BLaER1 (cell line): ENCODE results near the gene GPR108.

Experiments used
- H3K27ac ChIP-seq: shearing (Covaris generic); formaldehyde crosslinking; 2 replicates; pipeline ENCODE4 v1.8.1; 2022
- H3K27me3 ChIP-seq: shearing (Covaris generic); formaldehyde crosslinking; 2 replicates; pipeline ENCODE4 v1.8.1; 2022
- H3K36me3 ChIP-seq: shearing (Covaris generic); formaldehyde crosslinking; 2 replicates; pipeline ENCODE4 v1.8.1; 2022
- H3K4me1 ChIP-seq: shearing (Covaris generic); formaldehyde crosslinking; 2 replicates; pipeline ENCODE4 v1.8.1; 2022
- H3K4me2 ChIP-seq: shearing (Covaris generic); formaldehyde crosslinking; 2 replicates; pipeline ENCODE4 v1.8.1; 2022
- H3K4me3 ChIP-seq: shearing (Covaris generic); formaldehyde crosslinking; 2 replicates; pipeline ENCODE4 v1.8.1; 2022
- H3K9ac ChIP-seq: shearing (Covaris generic); formaldehyde crosslinking; 2 replicates; pipeline ENCODE4 v1.8.1; 2022
- H3K9me3 ChIP-seq: shearing (Covaris generic); formaldehyde crosslinking; 2 replicates; pipeline ENCODE4 v1.8.1; 2022
- H4K20me1 ChIP-seq: shearing (Covaris generic); formaldehyde crosslinking; 2 replicates; pipeline ENCODE4 v1.8.1; 2022
- Cebpa-rat ChIP-seq: shearing (Covaris generic); IDR thresholded peaks from 2 replicates; pipeline ENCODE4 v1.8.1; 2022

GPR108 gene

GRCh38 chr19:6721138-6721474 lies 16.3 kb downstream of the GPR108 start:
- Histone ChIP-seq H3K9me3 (no peaks in the 10 kb centered on the region), H3K36me3 (no peaks in the 10 kb centered on the region), H3K4me3 (no peak overlapping the region), H3K4me2 (peak overlapping the region; percentile 74), H3K27me3 (no peaks in the 10 kb centered on the region), H3K9ac (no peak overlapping the region), H3K27ac (no peak overlapping the region), H4K20me1 (no peaks in the 10 kb centered on the region), H3K4me1 (peaks cover 56% of the 10 kb centered on the region)
- TF ChIP-seq Cebpa-rat, result no peak

DNA sequence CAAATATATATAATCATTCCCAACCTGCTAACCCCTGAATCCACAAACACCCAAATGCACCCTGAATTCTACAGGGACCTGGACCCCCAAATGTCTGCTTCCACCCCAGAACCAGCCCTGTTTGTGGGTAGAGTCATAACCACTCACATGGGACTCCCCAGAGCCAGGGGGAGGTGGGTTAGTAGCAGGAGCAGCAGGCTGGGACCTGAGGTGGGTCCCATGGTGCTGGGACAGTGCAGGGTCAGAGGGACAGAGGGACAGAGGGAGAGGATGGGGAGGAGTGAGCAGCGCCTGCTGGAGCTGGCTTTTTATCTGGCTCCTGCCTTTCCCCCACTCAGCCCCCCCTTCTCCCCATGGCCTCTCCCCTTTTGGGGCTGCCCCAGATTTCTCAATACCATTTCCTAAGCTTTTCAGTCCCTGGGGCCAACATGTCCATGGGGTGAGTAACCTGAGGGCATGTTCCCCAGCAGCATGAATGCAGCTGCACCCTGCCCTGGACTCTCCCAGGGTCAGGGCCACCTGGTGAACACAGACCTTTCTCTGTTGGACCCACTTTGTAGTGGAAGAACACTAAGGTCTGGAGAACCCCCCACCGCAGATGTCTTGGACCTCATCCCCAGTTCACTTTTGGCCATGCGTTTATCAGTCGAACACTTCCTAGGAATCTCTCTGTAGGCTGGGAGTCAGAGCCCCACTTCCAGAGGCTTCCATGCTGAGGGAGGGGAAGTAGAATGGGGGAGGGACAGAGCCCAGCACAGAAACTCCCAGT lies 16.8 kb downstream of the GPR108 start, which contains the start of gene C3:
Gene C3, minus strand, starts transcription at position 282 of the 769 bp plus-strand sequence. Its CDS starts 61 bp downstream, at position 221.
- peak within 1 kb of the TSS; percentile 74 for H3K4me2 ChIP-seq
- H3K9me3 ChIP-seq, result no peaks in the 10 kb centered on the region
- H3K4me3 ChIP-seq, result no peak within 1 kb of the TSS
- TF ChIP-seq Cebpa-rat, result no peak
- no peaks in the 10 kb centered on the region for H3K27me3 ChIP-seq
- no peaks in the 10 kb centered on the region for H4K20me1 ChIP-seq
- peaks cover 56% of the 10 kb centered on the region for H3K4me1 ChIP-seq
- H3K36me3 ChIP-seq, result no peaks in the 10 kb centered on the region
- H3K9ac ChIP-seq, result no peak within 1 kb of the TSS
- no peak within 1 kb of the TSS for H3K27ac ChIP-seq

GRCh38 chr19:6719992-6720368 lies 17.4 kb downstream of the GPR108 start:
- Histone ChIP-seq H3K36me3 (no peaks in the 10 kb centered on the region), H3K4me2 (0 out of 2 replicates have a peak overlapping the region, but pooled peaks have one; percentile 74), H3K4me3 (no peak overlapping the region), H3K4me1 (peaks cover 50% of the 10 kb centered on the region), H3K27ac (no peak overlapping the region), H3K9me3 (no peaks in the 10 kb centered on the region), H3K27me3 (no peaks in the 10 kb centered on the region), H3K9ac (no peak overlapping the region), H4K20me1 (no peaks in the 10 kb centered on the region)
- no peak for TF ChIP-seq Cebpa-rat

DNA sequence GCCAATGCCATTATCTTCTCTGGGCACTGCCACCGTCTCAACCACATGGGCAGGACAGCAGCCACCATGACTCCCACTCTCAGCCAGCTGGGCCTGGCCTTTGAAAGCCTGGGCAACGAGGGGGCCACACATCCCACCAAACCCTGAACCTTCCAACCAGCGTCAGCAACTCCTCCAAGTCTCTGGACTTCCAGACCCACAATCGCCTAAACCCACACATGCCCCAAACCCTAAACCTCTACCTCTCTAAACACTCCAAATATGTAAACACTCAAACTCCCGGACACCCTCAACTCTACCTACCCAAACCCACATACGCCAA lies 17.9 kb downstream of the GPR108 start:
- Histone ChIP-seq H3K4me2 (no peak overlapping the region), H3K9ac (no peak overlapping the region), H4K20me1 (no peaks in the 10 kb centered on the region), H3K4me1 (peaks cover 45% of the 10 kb centered on the region), H3K27me3 (no peaks in the 10 kb centered on the region), H3K36me3 (no peaks in the 10 kb centered on the region), H3K9me3 (no peaks in the 10 kb centered on the region), H3K4me3 (no peak overlapping the region), H3K27ac (no peak overlapping the region)
- no peak for TF ChIP-seq Cebpa-rat

- Histone ChIP-seq H3K27ac (no peak overlapping the region), H3K4me1 (peaks cover 39% of the 10 kb centered on the region), H3K9ac (no peak overlapping the region), H3K4me3 (no peak overlapping the region), H4K20me1 (no peaks in the 10 kb centered on the region), H3K27me3 (no peaks in the 10 kb centered on the region), H3K36me3 (no peaks in the 10 kb centered on the region), H3K9me3 (no peaks in the 10 kb centered on the region), H3K4me2 (no peak overlapping the region)
- no peak for TF ChIP-seq Cebpa-rat
These were observed 18.4 kb downstream of the GPR108 start for GRCh38 chr19:6718741-6719539.

DNA sequence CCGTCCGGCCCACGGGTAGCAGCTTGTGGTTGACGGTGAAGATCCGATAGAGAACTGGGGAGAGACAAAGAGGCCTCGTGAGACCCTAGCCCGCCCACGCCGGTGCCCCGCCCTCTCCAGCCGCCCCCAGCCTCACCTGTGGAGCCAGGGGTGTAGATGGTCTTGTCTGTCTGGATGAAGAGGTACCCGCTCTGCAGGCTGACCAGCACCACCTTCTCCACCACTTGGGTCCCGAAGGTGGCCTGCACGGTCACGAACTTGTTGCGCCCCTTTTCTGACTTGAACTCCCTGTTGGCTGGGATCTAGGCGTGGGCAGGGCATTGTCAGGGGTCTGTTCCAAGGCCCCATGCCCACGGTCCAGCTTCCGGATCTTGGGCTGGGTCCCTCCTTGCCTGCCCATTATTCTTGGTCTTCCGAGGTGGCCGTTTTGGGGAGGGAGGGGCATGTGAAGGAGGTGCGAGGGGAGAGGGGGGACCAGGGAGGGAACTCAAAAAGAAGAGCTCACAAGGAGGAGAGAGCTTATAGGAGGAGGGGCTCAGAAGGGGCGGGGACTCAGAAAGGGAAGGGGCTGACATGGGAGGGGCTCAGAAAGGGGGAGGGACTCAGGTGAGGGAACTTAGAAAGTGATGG lies 19.2 kb downstream of the GPR108 start:
- no peak overlapping the region for H3K9ac ChIP-seq
- H3K4me2 ChIP-seq, result no peak overlapping the region
- H3K27ac ChIP-seq, result no peak overlapping the region
- H3K4me1 ChIP-seq, result peaks cover 32% of the 10 kb centered on the region
- no peaks in the 10 kb centered on the region for H3K27me3 ChIP-seq
- no peaks in the 10 kb centered on the region for H3K36me3 ChIP-seq
- H4K20me1 ChIP-seq, result no peaks in the 10 kb centered on the region
- TF ChIP-seq Cebpa-rat, result no peak
- H3K4me3 ChIP-seq, result no peak overlapping the region
- no peaks in the 10 kb centered on the region for H3K9me3 ChIP-seq

DNA sequence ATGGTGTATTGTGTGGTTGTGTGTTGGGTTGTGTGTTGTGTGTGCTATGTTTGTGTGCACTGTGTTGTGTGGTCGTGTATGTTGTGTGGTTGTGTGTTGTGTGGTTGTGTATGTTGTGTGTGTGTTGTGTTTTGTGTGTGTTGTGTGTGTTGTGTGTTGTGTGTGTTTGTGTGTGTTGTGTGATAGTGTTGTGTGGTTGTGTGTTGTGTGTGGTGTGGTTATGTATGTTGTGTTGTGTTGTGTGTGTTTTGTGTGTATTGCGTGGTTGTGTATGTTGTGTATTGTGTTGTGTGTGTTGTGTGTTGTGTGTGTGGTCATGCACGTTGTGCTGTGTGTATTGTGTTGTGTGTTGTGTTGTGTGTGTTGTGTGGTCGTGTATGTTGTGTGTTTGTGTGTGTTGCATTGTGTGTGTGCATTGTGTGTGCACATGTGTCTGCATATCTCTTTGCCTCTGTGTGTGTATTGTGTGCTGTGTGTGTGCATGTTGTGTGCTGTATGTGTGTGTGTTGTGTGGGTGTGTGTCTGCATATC lies 19.9 kb downstream of the GPR108 start:
- Histone ChIP-seq H3K27me3 (no peaks in the 10 kb centered on the region), H3K27ac (no peak overlapping the region), H3K4me1 (peaks cover 25% of the 10 kb centered on the region), H3K36me3 (no peaks in the 10 kb centered on the region), H3K4me2 (no peak overlapping the region), H3K4me3 (no peak overlapping the region), H3K9me3 (no peaks in the 10 kb centered on the region), H3K9ac (no peak overlapping the region), H4K20me1 (no peaks in the 10 kb centered on the region)
- no peak for TF ChIP-seq Cebpa-rat

- Histone ChIP-seq H3K36me3 (no peaks in the 10 kb centered on the region), H3K27me3 (peaks cover 3% of the 10 kb centered on the region; the same call in 1 of the 2 replicates), H3K4me2 (no peak overlapping the region), H3K4me1 (peaks cover 20% of the 10 kb centered on the region), H3K27ac (no peak overlapping the region), H3K4me3 (no peak overlapping the region), H3K9me3 (no peaks in the 10 kb centered on the region), H3K9ac (no peak overlapping the region), H4K20me1 (no peaks in the 10 kb centered on the region)
- TF ChIP-seq Cebpa-rat, result no peak
These were observed 20.3 kb downstream of the GPR108 start for GRCh38 chr19:6717036-6717435.

DNA sequence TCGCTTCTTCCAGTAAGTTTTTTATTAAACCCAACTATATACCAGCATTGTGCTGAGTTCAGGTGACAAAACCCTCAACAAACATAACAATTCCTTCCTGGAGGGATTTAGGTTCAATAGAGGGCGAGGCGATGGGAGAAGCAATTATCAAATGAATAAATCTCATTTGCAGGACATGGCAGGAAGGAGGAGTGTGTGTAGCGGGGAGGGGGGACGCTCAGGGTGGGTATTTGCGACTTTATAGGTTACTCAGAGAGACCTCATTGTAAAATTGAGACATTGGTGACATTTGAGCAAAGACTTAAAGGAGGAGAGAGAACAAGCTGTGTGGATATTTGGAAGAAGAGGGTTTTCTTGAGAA lies 20.8 kb downstream of the GPR108 start:
- Histone ChIP-seq H3K27me3 (peaks cover 8% of the 10 kb centered on the region), H3K9ac (no peak overlapping the region), H3K9me3 (no peaks in the 10 kb centered on the region), H3K4me2 (no peak overlapping the region), H3K27ac (no peak overlapping the region), H3K36me3 (no peaks in the 10 kb centered on the region), H3K4me1 (peaks cover 16% of the 10 kb centered on the region), H4K20me1 (no peaks in the 10 kb centered on the region), H3K4me3 (no peak overlapping the region)
- TF ChIP-seq Cebpa-rat, result no peak
